Spinal cord (tissue), 10 donors: ENCODE results near the gene HM13. TPM values are rescaled to one million over a fixed set of nuclear protein-coding genes. Genes with fewer than 3 reads are reported as not detected.
"Not testable (repeated sequence)": the region's sequence is repeated elsewhere in the genome, so short reads cannot be mapped to it uniquely, and the experiment has no call there.

ENCODE experiments used
- DNase-seq, 6 donors: peaks; one replicate each; pipeline versions ENCODE4 v3.0.0 to v3.0.0-alpha.2; 2013 to 2015; ENCODE audit warnings: low spot score in 6 of 6, low read depth in 4 of 6
- H3K27ac ChIP-seq: one replicate; pipeline ENCODE4 v1.5.1; 2013; ENCODE audit warnings: low read depth, low read length, control low read depth
- H3K27me3 ChIP-seq: one replicate; pipeline ENCODE4 v1.6.1; 2013; ENCODE audit warnings: low read length; ENCODE audit not compliant: control insufficient read depth, insufficient read depth
- H3K36me3 ChIP-seq: one replicate; pipeline ENCODE4 v1.6.1; 2013; ENCODE audit warnings: low read length; ENCODE audit not compliant: control insufficient read depth, insufficient read depth
- H3K4me1 ChIP-seq: one replicate; pipeline ENCODE4 v1.6.1; 2013; ENCODE audit warnings: low read length; ENCODE audit not compliant: control insufficient read depth, insufficient read depth
- H3K4me3 ChIP-seq: one replicate; pipeline ENCODE4 v1.5.1; 2013; ENCODE audit warnings: low read depth, low read length, control low read depth
- H3K9me3 ChIP-seq: one replicate; pipeline ENCODE4 v1.6.1; 2013; ENCODE audit warnings: low read length; ENCODE audit not compliant: control insufficient read depth, insufficient read depth
- WGBS: methylation state at CpG from one replicate; pipeline ENCODE4 v1.1.5; 2013; ENCODE audit warnings: missing lambda C conversion rate; ENCODE audit not compliant: insufficient coverage; 5-methylcytosine and 5-hydroxymethylcytosine counted together
- long read RNA-seq, 4 donors: transcript quantifications; one replicate each; lab custom pipeline, GENCODE V29; 2026
- polyA plus RNA-seq, 2 donors: library from polyadenylated mRNA; unstranded; fragments of 120-200 nt; gene quantifications; one replicate each; pipeline ENCODE4 v1.2.1, GENCODE V29; 2013; ENCODE audit not compliant: insufficient read length in 2 of 2
- total RNA-seq, 2 donors: library from RNA; depleted of rRNA in 1 of 2; stranded (reverse); fragments of 120-200 nt in 1 of 2; fragments of >200 nt in 1 of 2; gene quantifications; one replicate each; pipeline versions ENCODE4 v1.2.3 to v1.2.4, GENCODE V29; 2013 to 2014
- donor health status: healthy.

The HM13 gene
- total RNA-seq: 10 to 100 TPM; 40.5 to 48.0 TPM
- polyA plus RNA-seq: 100 to 1,000 TPM; 122 to 137 TPM
- long read RNA-seq, donor 1, transcript HM13-202 (12 exons, 1,606 nt): major isoform, 29 of 72 reads
- long read RNA-seq, donor 1, transcript HM13-201 (13 exons, 1,809 nt): minor isoform, 5 of 72 reads
- long read RNA-seq, donor 1, partial matches to known transcripts: 29 of 72 reads
- long read RNA-seq, donor 1, other reads (novel, unspliced or antisense): 0 of 72 reads
- long read RNA-seq, donor 2, transcript HM13-202 (12 exons, 1,606 nt): major isoform, 10 of 26 reads
- long read RNA-seq, donor 2, partial matches to known transcripts: 10 of 26 reads
- long read RNA-seq, donor 2, other reads (novel, unspliced or antisense): 0 of 26 reads
- long read RNA-seq, donor 3, transcript HM13-202 (12 exons, 1,606 nt): major isoform, 13 of 57 reads
- long read RNA-seq, donor 3, transcript HM13-224 (3 exons, 3,932 nt): minor isoform, 10 of 57 reads
- long read RNA-seq, donor 3, partial matches to known transcripts: 32 of 57 reads
- long read RNA-seq, donor 3, other reads (novel, unspliced or antisense): 0 of 57 reads
- long read RNA-seq, donor 4, transcript HM13-224 (3 exons, 3,932 nt): minor isoform, 7 of 59 reads
- long read RNA-seq, donor 4, transcript HM13-202 (12 exons, 1,606 nt): major isoform, 19 of 59 reads
- long read RNA-seq, donor 4, partial matches to known transcripts: 29 of 59 reads
- long read RNA-seq, donor 4, other reads (novel, unspliced or antisense): 0 of 59 reads

- peak within 1 kb of the TSS; percentile 67 for H3K27ac ChIP-seq
- no peaks in the 10 kb centered on the region for H3K9me3 ChIP-seq
- peak; percentile 84 to 97 (median 90) for DNase-seq
- H3K36me3 ChIP-seq: peaks cover 14% of the 10 kb centered on the region
- H3K4me3 ChIP-seq: peak within 1 kb of the TSS; percentile 82
- H3K27me3 ChIP-seq: no peaks in the 10 kb centered on the region
- under 1% methylated on average over 86 of the region's 86 CpGs for WGBS
- H3K4me1 ChIP-seq: peaks cover 23% of the 10 kb centered on the region
These were observed at the start of gene HM13 for GRCh38 chr20:31514154-31515071. HM13 (plus strand) TSS chr20:31514442; CDS start chr20:31514552, 110 bp downstream.

- not testable (repeated sequence) for H3K9me3 ChIP-seq, H3K4me3 ChIP-seq, H3K36me3 ChIP-seq, H3K27ac ChIP-seq, DNase-seq, H3K4me1 ChIP-seq
- no CpG with 5 or more reads among the region's 33 CpGs for WGBS
- H3K27me3 ChIP-seq: peaks cover 15% of the 10 kb centered on the region
These were observed 43.3 kb upstream of the HM13 start for GRCh38 chr20:31470946-31471345.

- Histone ChIP-seq H3K4me3 (no peak overlapping the region), H3K27me3 (peaks cover 25% of the 10 kb centered on the region), H3K4me1 (peaks cover 10% of the 10 kb centered on the region), H3K27ac (no peak overlapping the region), H3K9me3 (no peaks in the 10 kb centered on the region), H3K36me3 (no peaks in the 10 kb centered on the region)
- no peak for DNase-seq
- 78% methylated on average over 4 of the region's 8 CpGs for WGBS
These were observed 41.6 kb upstream of the HM13 start for GRCh38 chr20:31472395-31473330.

GRCh38 chr20:31473331-31474096, 40.7 kb upstream of the HM13 start:
- Histone ChIP-seq H3K27me3 (peaks cover 25% of the 10 kb centered on the region), H3K27ac (no peak overlapping the region), H3K4me1 (peaks cover 10% of the 10 kb centered on the region), H3K36me3 (no peaks in the 10 kb centered on the region), H3K9me3 (no peaks in the 10 kb centered on the region), H3K4me3 (no peak overlapping the region)
- 86% methylated on average over 5 of the region's 5 CpGs for WGBS
- no peak for DNase-seq

- H3K27me3 ChIP-seq: peaks cover 25% of the 10 kb centered on the region
- H3K36me3 ChIP-seq: no peaks in the 10 kb centered on the region
- DNase-seq: no peak
- peaks cover 10% of the 10 kb centered on the region for H3K4me1 ChIP-seq
- no peaks in the 10 kb centered on the region for H3K9me3 ChIP-seq
- 45% methylated on average over 2 of the region's 2 CpGs for WGBS
- no peak overlapping the region for H3K27ac ChIP-seq
- no peak overlapping the region for H3K4me3 ChIP-seq
These were observed 40.2 kb upstream of the HM13 start for GRCh38 chr20:31474097-31474436.

- Histone ChIP-seq H3K27me3 (peaks cover 25% of the 10 kb centered on the region), H3K4me3 (peak within 1 kb of the TSS; percentile 29), H3K4me1 (peaks cover 10% of the 10 kb centered on the region), H3K9me3 (no peaks in the 10 kb centered on the region), H3K27ac (no peak within 1 kb of the TSS), H3K36me3 (no peaks in the 10 kb centered on the region)
- WGBS: 0% methylated on average over 27 of the region's 33 CpGs
- DNase-seq: no peak
These were observed 39.3 kb upstream of the HM13 start, which contains the start of the genes DEFB124 and REM1 for GRCh38 chr20:31474758-31475427. DEFB124 (minus strand) TSS chr20:31475127; CDS start chr20:31473013, 2,114 bp downstream. REM1 (plus strand) TSS chr20:31475288; CDS start chr20:31476446, 1,158 bp downstream.

GRCh38 chr20:31475472-31476293, 38.6 kb upstream of the HM13 start:
- Histone ChIP-seq H3K4me1 (peaks cover 10% of the 10 kb centered on the region), H3K27me3 (peaks cover 25% of the 10 kb centered on the region), H3K4me3 (peak overlapping the region; percentile 29), H3K36me3 (no peaks in the 10 kb centered on the region), H3K9me3 (no peaks in the 10 kb centered on the region), H3K27ac (no peak overlapping the region)
- no peak for DNase-seq
- WGBS: 3% methylated on average over 20 of the region's 29 CpGs
